ENCODE data around the gene ZSCAN5B. TPM values are rescaled to one million over a fixed set of nuclear protein-coding genes. Genes with fewer than 3 reads are reported as not detected.
A peak's percentile ranks its signal among the peaks of the same experiment; 100 is the strongest.
"Not testable (repeated sequence)": the region's sequence is repeated elsewhere in the genome, so short reads cannot be mapped to it uniquely, and the experiment has no call there.

ZSCAN5B gene, protein sequence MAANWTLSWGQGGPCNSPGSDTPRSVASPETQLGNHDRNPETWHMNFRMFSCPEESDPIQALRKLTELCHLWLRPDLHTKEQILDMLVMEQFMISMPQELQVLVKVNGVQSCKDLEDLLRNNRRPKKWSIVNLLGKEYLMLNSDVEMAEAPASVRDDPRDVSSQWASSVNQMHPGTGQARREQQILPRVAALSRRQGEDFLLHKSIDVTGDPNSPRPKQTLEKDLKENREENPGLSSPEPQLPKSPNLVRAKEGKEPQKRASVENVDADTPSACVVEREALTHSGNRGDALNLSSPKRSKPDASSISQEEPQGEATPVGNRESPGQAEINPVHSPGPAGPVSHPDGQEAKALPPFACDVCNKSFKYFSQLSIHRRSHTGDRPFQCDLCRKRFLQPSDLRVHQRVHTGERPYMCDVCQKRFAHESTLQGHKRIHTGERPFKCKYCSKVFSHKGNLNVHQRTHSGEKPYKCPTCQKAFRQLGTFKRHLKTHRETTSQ
- not detected for total RNA-seq
- 0.05 TPM for polyA plus RNA-seq
- long read RNA-seq, donor 1 = 0 reads
- long read RNA-seq, donor 2 = 0 reads
- long read RNA-seq, donor 3 = 0 reads
- long read RNA-seq, donor 4 = 0 reads
- long read RNA-seq, donor 5 = 0 reads
- long read RNA-seq, donor 6 = 0 reads
- long read RNA-seq, donor 7 = 0 reads
- long read RNA-seq, donor 8 = 0 reads
- long read RNA-seq, donor 9 = 0 reads
- long read RNA-seq, donor 10 = 0 reads

DNA sequence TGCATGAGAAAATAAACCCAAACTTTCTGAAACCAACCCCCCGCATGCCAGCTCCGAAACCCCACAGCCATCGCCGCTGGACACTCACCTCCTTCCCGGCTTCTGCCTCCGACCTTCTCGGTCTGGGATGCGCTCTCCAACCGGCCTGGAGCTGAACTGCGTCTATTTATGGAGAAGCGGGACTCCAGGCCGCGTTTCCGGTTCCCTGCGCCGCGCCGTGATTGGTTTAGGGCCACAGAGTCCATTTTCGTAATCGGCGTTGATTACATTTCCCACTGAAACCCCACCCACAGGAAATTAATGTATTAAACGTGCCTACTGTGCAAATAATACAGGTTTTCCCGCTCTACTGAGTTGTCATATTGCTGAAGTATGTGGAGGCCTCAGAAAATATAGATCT, at the start of gene ZSCAN5B:
Gene ZSCAN5B (minus strand): TSS at position 138 of the 400 bp plus-strand sequence. CDS start 4,731 bp downstream, outside the sequence.
- WGBS = 95% methylated on average over 23 of the region's 23 CpGs
- not testable (repeated sequence) for H3K4me1 ChIP-seq (ENCODE audit: control insufficient read depth in 2 of 2, insufficient read depth in 2 of 2, low read length in 2 of 2); H3K27ac ChIP-seq (ENCODE audit: low read depth in 1 of 2, low read length in 1 of 2); H3K36me3 ChIP-seq (ENCODE audit: control insufficient read depth in 2 of 2, insufficient read depth in 2 of 2, low read length in 1 of 2); H3K27me3 ChIP-seq (ENCODE audit: control insufficient read depth in 2 of 2, insufficient read depth in 1 of 2, low read length in 1 of 2); H3K9me3 ChIP-seq (ENCODE audit: control insufficient read depth in 2 of 2, insufficient read depth in 1 of 2, low read length in 1 of 2); H3K4me3 ChIP-seq (ENCODE audit: low read length in 2 of 2); DNase-seq (ENCODE audit: low read depth in 6 of 9, low spot score in 9 of 9)

DNA sequence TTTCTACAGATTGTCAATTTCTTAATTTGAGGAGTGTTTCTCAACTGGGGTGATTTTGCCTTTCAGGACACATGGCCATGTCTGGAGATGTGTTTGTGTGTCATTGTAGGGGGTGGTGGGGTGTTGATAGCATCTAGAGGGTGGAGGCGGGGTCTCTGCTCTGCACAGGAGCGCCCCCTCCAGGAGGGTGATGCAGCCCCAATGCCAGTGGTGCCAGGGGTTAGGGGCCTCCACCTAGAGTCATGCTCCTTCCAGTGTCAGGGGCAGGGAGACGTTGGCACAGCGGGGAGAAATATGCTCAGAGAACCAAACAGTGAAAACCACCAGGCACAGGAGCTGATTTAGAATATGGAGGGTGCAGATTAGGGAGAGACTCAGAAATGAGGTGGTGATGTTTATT, 48.2 kb upstream of the ZSCAN5B start:
- H3K9me3 ChIP-seq (ENCODE audit: control insufficient read depth in 2 of 2, insufficient read depth in 1 of 2, low read length in 1 of 2); H3K27me3 ChIP-seq (ENCODE audit: control insufficient read depth in 2 of 2, insufficient read depth in 1 of 2, low read length in 1 of 2); H3K4me3 ChIP-seq (ENCODE audit: low read length in 2 of 2); DNase-seq (ENCODE audit: low read depth in 6 of 9, low spot score in 9 of 9); H3K4me1 ChIP-seq (ENCODE audit: control insufficient read depth in 2 of 2, insufficient read depth in 2 of 2, low read length in 2 of 2); H3K36me3 ChIP-seq (ENCODE audit: control insufficient read depth in 2 of 2, insufficient read depth in 2 of 2, low read length in 1 of 2); H3K27ac ChIP-seq (ENCODE audit: low read depth in 1 of 2, low read length in 1 of 2): not testable (repeated sequence)
- WGBS = 91% methylated on average over 4 of the region's 4 CpGs

- Histone ChIP-seq H3K36me3 (ENCODE audit: control insufficient read depth in 2 of 2, insufficient read depth in 2 of 2, low read length in 1 of 2) (no peaks in the 10 kb centered on the region), H3K4me1 (ENCODE audit: control insufficient read depth in 2 of 2, insufficient read depth in 2 of 2, low read length in 2 of 2) (no peaks in the 10 kb centered on the region), H3K27ac (ENCODE audit: low read depth in 1 of 2, low read length in 1 of 2) (no peak overlapping the region), H3K27me3 (ENCODE audit: control insufficient read depth in 2 of 2, insufficient read depth in 1 of 2, low read length in 1 of 2) (no peaks in the 10 kb centered on the region), H3K9me3 (ENCODE audit: control insufficient read depth in 2 of 2, insufficient read depth in 1 of 2, low read length in 1 of 2) (no peaks in the 10 kb centered on the region), H3K4me3 (ENCODE audit: low read length in 2 of 2) (no peak overlapping the region)
- DNase-seq (ENCODE audit: low read depth in 6 of 9, low spot score in 9 of 9) = no peak
- 97% methylated on average over 7 of the region's 7 CpGs for WGBS
Measured at GRCh38 chr19:56245121-56245740, 47.6 kb upstream of the ZSCAN5B start.

DNA sequence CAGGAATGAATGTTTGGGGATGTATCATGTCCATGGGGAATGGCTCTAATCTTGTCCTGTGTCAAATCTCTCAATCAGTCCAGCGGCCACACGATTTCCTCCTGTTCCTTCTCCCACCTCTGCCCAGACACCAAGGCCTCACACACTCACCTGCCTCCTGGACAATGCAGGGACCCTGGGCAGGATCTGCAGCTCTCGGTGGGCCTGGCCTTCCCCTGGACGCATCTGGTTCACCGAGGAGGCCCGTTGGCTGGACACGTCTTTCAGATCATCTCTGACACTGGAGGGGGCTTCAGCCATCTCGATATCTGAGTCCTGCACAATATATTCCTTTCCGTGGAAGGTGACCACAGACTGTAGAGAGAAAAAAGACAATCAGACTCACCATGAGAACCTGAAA, 25.9 kb upstream of the ZSCAN5B start:
- no peaks in the 10 kb centered on the region for H3K9me3 ChIP-seq (ENCODE audit: control insufficient read depth in 2 of 2, insufficient read depth in 1 of 2, low read length in 1 of 2)
- H3K27ac ChIP-seq (ENCODE audit: low read depth in 1 of 2, low read length in 1 of 2) = no peak overlapping the region
- H3K36me3 ChIP-seq (ENCODE audit: control insufficient read depth in 2 of 2, insufficient read depth in 2 of 2, low read length in 1 of 2) = peaks cover 0 to 6% of the 10 kb centered on the region in 2 donors
- H3K4me1 ChIP-seq (ENCODE audit: control insufficient read depth in 2 of 2, insufficient read depth in 2 of 2, low read length in 2 of 2) = no peaks in the 10 kb centered on the region
- WGBS = 97% methylated on average over 9 of the region's 9 CpGs
- H3K27me3 ChIP-seq (ENCODE audit: control insufficient read depth in 2 of 2, insufficient read depth in 1 of 2, low read length in 1 of 2) = no peaks in the 10 kb centered on the region
- H3K4me3 ChIP-seq (ENCODE audit: low read length in 2 of 2) = no peak overlapping the region
- no peak for DNase-seq (ENCODE audit: low read depth in 6 of 9, low spot score in 9 of 9)

DNA sequence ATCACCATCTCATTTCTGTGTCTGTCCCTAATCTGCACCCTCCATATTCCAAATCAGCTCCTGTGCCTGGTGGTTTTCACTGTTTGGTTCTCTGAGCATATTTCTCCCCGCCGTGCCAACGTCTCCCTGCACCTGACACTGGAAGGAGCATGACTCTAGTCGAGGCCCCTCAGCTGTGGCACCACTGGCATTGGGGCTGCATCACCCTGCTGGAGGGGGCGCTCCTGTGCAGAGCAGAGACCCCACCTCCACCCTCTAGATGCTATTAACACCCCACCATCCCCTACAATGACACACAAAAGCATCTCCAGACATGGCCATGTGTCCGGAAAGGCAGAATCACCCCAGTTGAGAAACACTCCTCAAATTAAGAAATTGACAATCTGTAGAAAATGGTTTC, 25.3 kb upstream of the ZSCAN5B start:
- H3K27me3 ChIP-seq (ENCODE audit: control insufficient read depth in 2 of 2, insufficient read depth in 1 of 2, low read length in 1 of 2) = peaks cover 0 to under 1% of the 10 kb centered on the region in 2 donors
- WGBS = 89% methylated on average over 6 of the region's 6 CpGs
- DNase-seq (ENCODE audit: low read depth in 6 of 9, low spot score in 9 of 9) = no peak

GRCh38 chr19:56221851-56222250, 24.3 kb upstream of the ZSCAN5B start:
- no peak for DNase-seq (ENCODE audit: low read depth in 6 of 9, low spot score in 9 of 9)
- Histone ChIP-seq H3K9me3 (ENCODE audit: control insufficient read depth in 2 of 2, insufficient read depth in 1 of 2, low read length in 1 of 2) (peaks cover 0 to 1% of the 10 kb centered on the region in 2 donors), H3K4me1 (ENCODE audit: control insufficient read depth in 2 of 2, insufficient read depth in 2 of 2, low read length in 2 of 2) (peaks cover 2 to 4% of the 10 kb centered on the region in 2 donors), H3K27me3 (ENCODE audit: control insufficient read depth in 2 of 2, insufficient read depth in 1 of 2, low read length in 1 of 2) (peaks cover 4 to 11% of the 10 kb centered on the region in 2 donors), H3K27ac (ENCODE audit: low read depth in 1 of 2, low read length in 1 of 2) (no peak overlapping the region), H3K4me3 (ENCODE audit: low read length in 2 of 2) (no peak overlapping the region), H3K36me3 (ENCODE audit: control insufficient read depth in 2 of 2, insufficient read depth in 2 of 2, low read length in 1 of 2) (peaks cover 0 to 6% of the 10 kb centered on the region in 2 donors)
- WGBS = 98% methylated on average over 14 of the region's 14 CpGs

More for the DNA sequence above, 25.3 kb upstream of the ZSCAN5B start:
- Histone ChIP-seq H3K27ac (ENCODE audit: low read depth in 1 of 2, low read length in 1 of 2) (no peak overlapping the region), H3K36me3 (ENCODE audit: control insufficient read depth in 2 of 2, insufficient read depth in 2 of 2, low read length in 1 of 2) (peaks cover 0 to 6% of the 10 kb centered on the region in 2 donors), H3K4me1 (ENCODE audit: control insufficient read depth in 2 of 2, insufficient read depth in 2 of 2, low read length in 2 of 2) (no peaks in the 10 kb centered on the region), H3K4me3 (ENCODE audit: low read length in 2 of 2) (no peak overlapping the region), H3K9me3 (ENCODE audit: control insufficient read depth in 2 of 2, insufficient read depth in 1 of 2, low read length in 1 of 2) (no peaks in the 10 kb centered on the region)

- WGBS = 80% methylated on average over 9 of the region's 9 CpGs
- not testable (repeated sequence) for H3K9me3 ChIP-seq (ENCODE audit: control insufficient read depth in 2 of 2, insufficient read depth in 1 of 2, low read length in 1 of 2); H3K4me3 ChIP-seq (ENCODE audit: low read length in 2 of 2); H3K36me3 ChIP-seq (ENCODE audit: control insufficient read depth in 2 of 2, insufficient read depth in 2 of 2, low read length in 1 of 2); H3K27ac ChIP-seq (ENCODE audit: low read depth in 1 of 2, low read length in 1 of 2); H3K4me1 ChIP-seq (ENCODE audit: control insufficient read depth in 2 of 2, insufficient read depth in 2 of 2, low read length in 2 of 2)
- H3K27me3 ChIP-seq (ENCODE audit: control insufficient read depth in 2 of 2, insufficient read depth in 1 of 2, low read length in 1 of 2) = peaks cover 4 to 15% of the 10 kb centered on the region in 2 donors
- peak in 2 of 9 donors; percentile 0 to 7 for DNase-seq (ENCODE audit: low read depth in 6 of 9, low spot score in 9 of 9)
Measured at GRCh38 chr19:56221442-56221841, 23.9 kb upstream of the ZSCAN5B start.

DNA sequence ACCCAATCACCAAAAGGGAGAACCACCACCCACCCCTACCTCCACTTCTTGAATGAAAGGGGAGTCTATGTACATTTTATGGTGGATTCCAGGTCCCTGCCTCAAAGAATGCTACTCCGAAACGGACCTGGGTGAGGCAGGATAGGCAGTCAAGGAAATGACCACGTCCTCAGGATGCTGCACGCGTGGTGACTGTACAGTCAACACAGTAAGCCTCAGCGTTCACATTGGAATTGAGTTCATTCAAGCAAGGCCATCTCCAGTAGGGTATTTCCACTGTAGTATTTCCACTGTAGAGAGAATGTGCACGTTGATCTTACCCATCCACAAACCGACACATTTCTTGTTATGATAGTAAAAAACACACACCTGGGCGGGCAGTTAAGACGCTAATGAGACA, 21.4 kb upstream of the ZSCAN5B start:
- Histone ChIP-seq H3K27me3 (ENCODE audit: control insufficient read depth in 2 of 2, insufficient read depth in 1 of 2, low read length in 1 of 2) (peaks cover 8 to 15% of the 10 kb centered on the region in 2 donors), H3K4me1 (ENCODE audit: control insufficient read depth in 2 of 2, insufficient read depth in 2 of 2, low read length in 2 of 2) (peaks cover 4 to 5% of the 10 kb centered on the region in 2 donors), H3K27ac (ENCODE audit: low read depth in 1 of 2, low read length in 1 of 2) (no peak overlapping the region), H3K4me3 (ENCODE audit: low read length in 2 of 2) (no peak overlapping the region), H3K9me3 (ENCODE audit: control insufficient read depth in 2 of 2, insufficient read depth in 1 of 2, low read length in 1 of 2) (peaks cover 0 to 1% of the 10 kb centered on the region in 2 donors), H3K36me3 (ENCODE audit: control insufficient read depth in 2 of 2, insufficient read depth in 2 of 2, low read length in 1 of 2) (peaks cover 0 to 6% of the 10 kb centered on the region in 2 donors)
- 97% methylated on average over 10 of the region's 10 CpGs for WGBS
- no peak for DNase-seq (ENCODE audit: low read depth in 6 of 9, low spot score in 9 of 9)

Data from thymus (tissue), 14 donors.